Keratinocyte (primary cell): Measurements from ENCODE around the gene HMGN4. TPM values are rescaled to one million over a fixed set of nuclear protein-coding genes. Genes with fewer than 3 reads are reported as not detected.

Experiments used
- DNase-seq: peaks from one replicate; pipeline ENCODE4 v3.0.0-alpha.2; 2011; ENCODE audit warnings: low read depth, missing footprints, low spot score
- FAIRE-seq: peaks from 2 replicates; lab custom pipeline; 2011; peaks lifted over from hg19 to GRCh38; lab: Jason Lieb, UNC
- H2AFZ ChIP-seq: 2 replicates; pipeline ENCODE4 v1.6.0; 2012; ENCODE audit warnings: low read length, control low read depth, inconsistent platforms; ENCODE audit not compliant: control insufficient read depth
- H3K27ac ChIP-seq: 2 replicates; pipeline ENCODE4 v1.5.1; 2011; ENCODE audit warnings: low read length; ENCODE audit not compliant: control insufficient read depth, insufficient read depth
- H3K27me3 ChIP-seq: 3 replicates; pipeline ENCODE4 v1.6.0; 2011; ENCODE audit warnings: low read length; ENCODE audit not compliant: control insufficient read depth, insufficient read depth; ENCODE audit errors: extremely low read depth
- H3K36me3 ChIP-seq, 2 experiments: 2 replicates in 1 of 2; 3 replicates in 1 of 2; pipeline ENCODE4 v1.5.1; 2011; ENCODE audit warnings: low read length in 2 of 2, mild to moderate bottlenecking in 1 of 2; ENCODE audit not compliant: control insufficient read depth in 2 of 2, insufficient read depth in 2 of 2; ENCODE audit errors: extremely low read depth in 1 of 2
- H3K4me1 ChIP-seq: 3 replicates; pipeline ENCODE4 v1.5.1; 2011; ENCODE audit warnings: low read length; ENCODE audit not compliant: control insufficient read depth, insufficient read depth; ENCODE audit errors: extremely low read depth
- H3K4me2 ChIP-seq: 3 replicates; pipeline ENCODE4 v1.6.0; 2011; ENCODE audit warnings: low read depth, low read length; ENCODE audit not compliant: control insufficient read depth, insufficient read depth; ENCODE audit errors: extremely low read depth
- H3K4me3 ChIP-seq, 3 experiments: fragments of 200-600 bp in 1 of 3; sonication (generic) in 1 of 3; 2 replicates in 2 of 3; 3 replicates in 1 of 3; pipeline ENCODE4 v1.5.1; 2011 to 2016; ENCODE audit warnings: low read length in 3 of 3, mild to moderate bottlenecking in 3 of 3, control low read depth in 2 of 3, inconsistent platforms in 1 of 3, low read depth in 1 of 3, mixed read lengths in 1 of 3, mixed run types in 1 of 3, moderate library complexity in 1 of 3; ENCODE audit not compliant: control insufficient read depth in 2 of 3, insufficient read depth in 2 of 3; ENCODE audit errors: extremely low read depth in 1 of 3
- H3K79me2 ChIP-seq: 2 replicates; pipeline ENCODE4 v1.6.0; 2012; ENCODE audit warnings: low read length; ENCODE audit not compliant: control insufficient read depth, insufficient read depth
- H3K9ac ChIP-seq: 3 replicates; pipeline ENCODE4 v1.6.0; 2011; ENCODE audit warnings: low read length; ENCODE audit not compliant: control insufficient read depth, insufficient read depth; ENCODE audit errors: extremely low read depth
- H3K9me1 ChIP-seq: 3 replicates; pipeline ENCODE4 v1.6.0; 2011; ENCODE audit warnings: low read length; ENCODE audit not compliant: control insufficient read depth, insufficient read depth; ENCODE audit errors: extremely low read depth
- H3K9me3 ChIP-seq: 2 replicates; pipeline ENCODE4 v1.5.1; 2012; ENCODE audit warnings: low read depth, low read length; ENCODE audit not compliant: control insufficient read depth
- H4K20me1 ChIP-seq: 3 replicates; pipeline ENCODE4 v1.6.0; 2011; ENCODE audit warnings: low read length; ENCODE audit not compliant: control insufficient read depth, insufficient read depth; ENCODE audit errors: extremely low read depth
- CTCF ChIP-seq, 3 experiments: IDR thresholded peaks in 1 of 3; conservative IDR thresholded peaks in 1 of 3; optimal IDR thresholded peaks in 1 of 3; 2 replicates in 2 of 3; 3 replicates in 1 of 3; pipeline versions ENCODE3 to v1.5.1; 2011; ENCODE audit warnings: low read length in 3 of 3, mild to moderate bottlenecking in 3 of 3, moderate library complexity in 2 of 3, control low read depth in 1 of 3, inconsistent platforms in 1 of 3; ENCODE audit not compliant: insufficient read depth in 2 of 3; ENCODE audit errors: extremely low read depth in 1 of 3
- EZH2 ChIP-seq: IDR thresholded peaks from one replicate; pipeline ENCODE4 v1.6.1; 2012; ENCODE audit warnings: inconsistent platforms, mild to moderate bottlenecking, low read length, moderate library complexity
- dilution Hi-C: fragments of 300-500 bp; cut with MboI; formaldehyde crosslinking; loops from one replicate; pipeline ENCODE4 v1.7.0; 2020; ENCODE audit warnings: low sequenced_read_pairs; ENCODE audit not compliant: extremely low pct_ligation_motif_present
- polyA plus RNA-seq, 5 experiments: library from polyadenylated mRNA; depleted of rRNA in 3 of 5; stranded (reverse) in 3 of 5; stranded (forward) in 1 of 5; unstranded in 1 of 5; fragments of >200 nt; gene quantifications; 1 replicate in 1 of 5; 2 replicates in 3 of 5; 3 replicates in 1 of 5; pipeline versions ENCODE4 v1.2.1 to v1.2.3, GENCODE V29; 2011 to 2012; ENCODE audit warnings: missing spikeins in 2 of 5, low read depth in 1 of 5, low replicate concordance in 1 of 5

HMGN4 gene
- polyA plus RNA-seq, 1 donor (not counting 4 experiments of a cell fraction or from before 2014, with no cell fraction given) = 62.6 TPM

GRCh38 chr6:26569433-26569764 is 31.2 kb downstream of the HMGN4 start:
- Histone ChIP-seq H3K79me2 (no peaks in the 10 kb centered on the region), H3K9me1 (no peaks in the 10 kb centered on the region), H3K36me3 (no peaks in the 10 kb centered on the region), H3K4me3 (peak overlapping the region; percentile 46 to 95 (median 77)), H3K27ac (no peak overlapping the region), H3K4me2 (peak overlapping the region; percentile 83), H4K20me1 (no peaks in the 10 kb centered on the region), H3K9ac (peak overlapping the region; percentile 63), H2AFZ (peak overlapping the region; percentile 81), H3K27me3 (no peaks in the 10 kb centered on the region), H3K4me1 (peaks cover 5% of the 10 kb centered on the region), H3K9me3 (no peaks in the 10 kb centered on the region)
- dilution Hi-C loops = no loop called here
- no peak for FAIRE-seq
- no peak for DNase-seq
- TF ChIP-seq EZH2 (no peak), CTCF (optimal IDR thresholded peaks at IDR 0.05 in 1 of 3, IDR thresholded peaks at IDR 0.05 in 1 of 3, conservative IDR thresholded peaks at IDR 0.05 in 1 of 3; ENCODE audit: extremely low read depth in 1 of 3, insufficient read depth in 2 of 3, low read length in 3 of 3) (peak in 1 of 3 experiments; percentile 1)

- H3K27me3 ChIP-seq = no peaks in the 10 kb centered on the region
- no peaks in the 10 kb centered on the region for H3K36me3 ChIP-seq
- H3K79me2 ChIP-seq = no peaks in the 10 kb centered on the region
- FAIRE-seq = no peak
- H3K9me1 ChIP-seq = no peaks in the 10 kb centered on the region
- dilution Hi-C loops = no loop called here
- H3K4me2 ChIP-seq = no peak overlapping the region
- peaks cover 5% of the 10 kb centered on the region for H3K4me1 ChIP-seq
- no peak for DNase-seq
- H3K9me3 ChIP-seq = no peaks in the 10 kb centered on the region
- H2AFZ ChIP-seq = no peak overlapping the region
- no peak overlapping the region for H3K9ac ChIP-seq
- TF ChIP-seq CTCF (optimal IDR thresholded peaks at IDR 0.05 in 1 of 3, IDR thresholded peaks at IDR 0.05 in 1 of 3, conservative IDR thresholded peaks at IDR 0.05 in 1 of 3; ENCODE audit: extremely low read depth in 1 of 3, insufficient read depth in 2 of 3, low read length in 3 of 3) (no peak), EZH2 (no peak)
- no peak overlapping the region for H3K4me3 ChIP-seq
- H4K20me1 ChIP-seq = no peaks in the 10 kb centered on the region
- H3K27ac ChIP-seq = no peak overlapping the region
These were observed 32.1 kb downstream of the HMGN4 start for GRCh38 chr6:26570027-26570809.
